Measurements from ENCODE around the gene RAMP3.

The RAMP3 gene

DNA sequence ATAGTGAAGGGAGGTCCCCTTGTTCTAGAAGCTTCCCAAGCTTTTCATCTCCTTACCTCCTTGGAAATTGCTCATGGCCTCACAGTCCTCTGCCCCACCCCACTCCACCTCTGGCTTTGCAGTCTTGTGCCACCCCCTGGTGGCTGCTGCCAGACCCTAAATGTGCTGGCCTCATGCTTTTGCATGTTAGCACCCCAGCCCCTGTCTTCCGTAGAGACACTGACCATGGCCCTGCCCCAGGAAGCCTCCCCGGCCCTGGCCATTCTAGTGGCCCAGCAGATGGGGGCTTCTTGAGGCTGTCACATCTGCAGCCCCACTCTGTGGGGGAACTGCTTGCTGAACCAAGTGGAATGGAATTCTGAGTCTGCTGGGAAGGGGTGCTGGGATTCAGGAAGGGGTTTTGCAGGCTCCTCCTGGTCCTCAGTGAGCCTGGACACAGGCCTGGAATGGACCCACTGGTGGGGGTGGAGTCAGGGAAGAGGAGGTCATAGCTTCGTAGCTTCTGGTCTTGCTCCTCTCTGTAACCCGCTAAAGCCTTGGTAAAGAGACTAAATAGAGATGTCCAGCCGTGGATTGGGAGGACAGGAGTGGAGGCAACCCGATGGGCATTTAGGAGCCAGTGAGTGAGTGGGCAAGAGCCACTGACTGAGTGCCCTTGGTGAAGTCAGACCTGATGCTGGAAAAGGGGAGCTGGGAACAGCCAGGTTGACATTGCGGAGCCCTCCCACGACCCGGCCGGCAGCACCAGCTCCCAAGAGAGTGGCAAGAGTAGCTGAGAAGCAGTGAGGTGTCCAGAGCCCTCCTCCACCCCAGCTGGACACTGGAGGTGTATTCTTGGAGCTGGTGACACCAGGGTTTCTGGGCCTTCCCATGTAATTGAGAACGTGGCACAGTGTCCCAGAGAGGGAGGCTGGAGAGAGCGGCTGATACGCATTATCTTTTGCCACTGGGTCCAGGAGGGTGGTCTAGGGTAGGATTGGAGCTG, 20.9 kb downstream of the RAMP3 start:
- FAIRE-seq (no peak), DNase-seq (ENCODE audit: insufficient read length, low spot score) (no peak)

DNA sequence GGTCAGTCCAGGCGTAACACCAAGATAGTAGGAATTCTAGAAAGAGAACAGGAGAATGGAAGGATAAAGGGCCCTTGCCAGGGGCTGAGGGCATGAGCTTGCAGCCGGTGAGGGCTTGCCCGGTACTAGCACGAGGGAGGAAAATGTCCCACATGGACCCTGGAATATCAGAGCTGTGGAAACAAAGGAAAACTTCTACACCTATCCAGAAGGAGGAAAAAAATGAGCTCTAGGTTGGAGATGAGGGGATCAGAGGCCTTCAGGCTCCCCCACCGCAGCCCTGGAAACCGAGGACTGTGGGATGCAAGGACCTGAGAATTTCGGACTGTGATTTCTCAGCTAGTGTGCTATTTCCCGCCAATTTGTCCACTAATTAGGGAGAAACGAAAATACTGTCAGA, 22.1 kb downstream of the RAMP3 start:
- no peak for DNase-seq (ENCODE audit: insufficient read length, low spot score)
- no peak for FAIRE-seq

DNA sequence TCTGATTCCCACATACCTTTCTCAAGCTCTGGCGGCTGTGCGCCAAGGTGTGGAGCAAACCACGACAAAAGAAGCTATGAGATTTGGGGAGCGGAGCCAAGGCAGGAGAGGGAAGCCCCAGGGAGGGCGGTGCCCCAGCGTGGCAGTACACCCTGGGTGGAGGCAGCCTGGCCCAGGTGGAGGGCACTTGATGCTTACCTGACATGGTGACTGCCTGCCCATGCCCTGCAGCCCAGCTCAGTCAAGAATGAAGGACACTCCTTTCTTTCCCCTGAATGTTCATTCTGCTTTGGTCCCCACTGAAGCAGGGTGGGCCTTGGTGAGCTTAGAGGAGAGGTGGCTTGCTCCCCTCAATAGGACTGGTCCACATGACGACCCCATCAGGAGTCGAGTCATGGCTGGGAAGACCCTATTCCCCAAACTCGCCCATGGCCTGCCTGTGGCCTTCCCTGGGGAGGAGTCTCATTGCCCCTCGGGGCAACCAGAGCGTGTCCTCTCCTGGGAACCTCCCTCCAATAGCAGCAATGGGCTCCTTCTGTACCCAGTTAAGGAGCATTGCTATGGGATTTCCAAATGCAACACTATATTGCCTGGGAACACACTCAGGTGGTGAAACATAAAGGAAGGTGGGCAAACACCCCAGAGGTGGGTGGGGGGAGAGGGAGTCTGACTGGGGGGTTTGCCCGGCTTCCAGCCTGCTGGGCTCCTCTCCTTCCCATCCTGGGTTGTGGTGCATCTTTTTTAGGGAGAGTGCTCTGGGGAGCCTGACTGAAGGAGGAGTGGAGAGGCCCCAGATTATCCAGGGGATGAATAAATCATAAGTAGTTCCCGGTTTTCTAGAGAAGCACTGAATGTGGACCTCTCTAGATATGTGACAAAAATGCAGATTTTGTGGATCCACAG, 22.7 kb downstream of the RAMP3 start:
- DNase-seq (ENCODE audit: insufficient read length, low spot score) (no peak), FAIRE-seq (no peak)

DNA sequence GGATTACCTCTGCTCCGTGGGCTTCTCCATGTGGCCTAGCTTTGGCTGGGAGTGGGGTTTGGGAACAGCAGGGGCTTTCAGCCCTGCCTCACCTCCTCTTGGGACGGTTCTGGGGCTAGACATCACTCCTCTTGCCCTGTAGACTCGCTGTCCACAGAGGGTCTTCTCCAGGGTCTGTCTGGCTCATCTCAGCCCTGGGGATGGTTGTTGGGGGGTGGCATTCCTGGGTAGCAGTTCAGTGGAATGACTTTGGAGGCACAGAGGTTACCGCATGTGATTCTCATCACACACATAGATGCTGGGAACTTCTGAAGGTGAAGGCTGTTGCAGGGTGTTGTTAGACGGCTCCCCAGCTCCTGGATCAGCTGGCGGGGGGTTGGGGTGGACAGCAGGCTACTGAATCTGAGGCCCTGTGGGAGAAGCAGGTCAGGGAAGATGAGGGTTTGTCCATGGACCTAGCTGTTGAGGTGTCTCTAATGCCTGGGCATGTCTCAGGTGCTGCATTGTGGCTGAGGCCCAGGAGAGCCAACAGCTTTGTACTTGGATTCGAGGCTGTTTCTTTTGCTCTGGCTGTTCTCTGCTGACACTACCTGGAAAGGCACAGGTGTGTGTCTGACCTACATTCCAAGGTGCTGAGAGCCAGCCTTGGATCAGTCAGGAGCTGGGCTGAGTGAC, 23.8 kb downstream of the RAMP3 start:
- FAIRE-seq, result no peak
- no peak for DNase-seq (ENCODE audit: insufficient read length, low spot score)

DNA sequence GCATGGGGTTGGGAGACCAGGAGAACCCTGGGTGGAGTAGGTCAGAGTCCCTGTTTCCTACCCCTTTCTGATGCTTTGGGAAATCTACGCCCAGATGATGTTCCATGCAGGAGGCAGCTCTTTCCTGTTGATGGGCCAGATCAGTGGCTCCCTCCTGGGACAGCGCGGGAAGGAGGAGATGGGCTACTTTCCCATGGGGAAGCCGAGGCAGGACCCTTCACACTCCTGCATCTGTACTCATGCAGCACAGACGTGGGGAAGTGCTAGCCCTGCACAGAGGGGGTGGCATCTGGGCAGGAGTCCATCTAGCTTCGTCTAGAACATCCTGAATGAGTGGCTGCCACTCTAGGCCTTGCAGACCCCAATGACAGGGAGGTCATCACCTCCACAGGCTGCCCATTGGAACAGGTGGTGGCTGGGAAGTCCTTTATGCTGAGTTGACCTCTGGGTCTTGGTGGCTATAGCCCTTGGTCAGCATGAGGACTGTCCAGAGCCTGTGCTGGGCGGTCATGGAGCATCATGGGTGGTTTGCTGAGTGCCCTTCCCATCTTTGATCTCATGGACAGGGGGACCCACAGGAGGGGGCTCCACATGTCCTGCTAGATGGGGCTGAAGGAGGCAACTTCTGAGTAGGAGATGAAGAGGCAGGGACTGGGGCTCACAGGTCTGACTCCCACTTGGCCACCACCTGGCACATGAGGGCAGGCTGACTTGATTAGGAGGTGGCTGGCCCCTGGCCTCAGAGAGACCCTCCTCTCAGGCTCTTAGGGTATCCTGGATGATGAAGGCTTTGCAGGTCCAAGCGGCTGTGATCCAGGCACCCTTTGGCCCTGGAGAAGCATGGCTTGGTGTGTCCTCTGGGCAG, 24.6 kb downstream of the RAMP3 start:
- DNase-seq (ENCODE audit: insufficient read length, low spot score) (no peak), FAIRE-seq (no peak)

DNA sequence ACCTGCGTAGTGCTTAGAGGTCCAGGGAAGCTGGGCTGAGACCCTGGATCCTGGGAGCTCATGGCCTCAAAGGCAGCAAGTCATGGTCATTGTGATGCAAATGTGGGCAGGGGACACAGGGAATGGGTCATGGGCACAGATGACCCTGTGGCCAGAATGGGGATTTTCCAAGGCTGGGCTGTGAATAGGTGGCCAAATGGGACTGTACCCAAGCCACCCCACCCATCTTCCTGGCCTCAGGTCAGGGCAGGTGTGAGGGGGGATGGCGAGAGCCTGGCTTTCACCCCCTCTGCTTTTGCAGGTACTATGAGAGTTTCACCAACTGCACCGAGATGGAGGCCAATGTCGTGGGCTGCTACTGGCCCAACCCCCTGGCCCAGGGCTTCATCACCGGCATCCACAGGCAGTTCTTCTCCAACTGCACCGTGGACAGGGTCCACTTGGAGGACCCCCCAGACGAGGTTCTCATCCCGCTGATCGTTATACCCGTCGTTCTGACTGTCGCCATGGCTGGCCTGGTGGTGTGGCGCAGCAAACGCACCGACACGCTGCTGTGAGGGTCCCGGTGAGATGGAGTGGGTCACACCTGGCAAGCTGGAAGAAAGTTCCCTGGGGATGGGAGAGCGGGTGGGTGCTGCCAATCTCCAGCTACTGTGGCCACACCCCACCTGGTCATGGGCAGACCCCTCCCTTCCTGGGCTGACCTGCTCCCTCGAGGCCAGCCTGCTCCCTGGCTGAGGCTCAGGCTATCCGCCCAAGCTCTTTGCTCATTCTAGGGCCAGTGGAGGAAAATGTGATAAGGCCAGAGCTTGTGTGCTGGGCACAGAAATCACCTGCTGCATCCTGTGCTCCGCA, 25.5 kb downstream of the RAMP3 start:
- DNase-seq (ENCODE audit: insufficient read length, low spot score), result no peak
- FAIRE-seq, result no peak

DNA sequence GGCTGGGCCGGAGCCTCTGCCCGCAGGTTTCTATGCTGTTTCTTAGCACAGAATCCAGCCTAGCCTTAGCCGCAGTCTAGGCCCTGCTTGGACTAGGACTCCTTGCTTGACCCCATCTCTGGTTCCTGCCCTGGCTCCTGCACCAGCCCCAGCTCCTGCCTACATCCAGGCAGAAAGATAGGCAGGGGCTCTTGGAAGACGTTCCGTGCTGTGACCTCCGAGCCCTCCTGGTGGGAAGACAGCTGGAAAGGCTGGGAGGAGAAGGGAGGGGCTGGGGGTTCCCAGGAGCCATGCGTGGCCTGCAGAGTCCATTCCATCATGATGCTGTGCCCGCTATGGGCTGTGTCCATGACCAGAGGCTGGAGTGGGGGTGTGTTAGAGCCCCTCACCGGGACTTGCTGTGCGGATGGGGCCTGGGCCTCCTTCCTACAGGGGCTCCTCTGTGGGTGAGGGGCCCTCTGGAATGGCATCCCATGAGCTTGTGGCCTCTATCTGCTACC, 26.2 kb downstream of the RAMP3 start:
- DNase-seq (ENCODE audit: insufficient read length, low spot score), result no peak
- no peak for FAIRE-seq

DNA sequence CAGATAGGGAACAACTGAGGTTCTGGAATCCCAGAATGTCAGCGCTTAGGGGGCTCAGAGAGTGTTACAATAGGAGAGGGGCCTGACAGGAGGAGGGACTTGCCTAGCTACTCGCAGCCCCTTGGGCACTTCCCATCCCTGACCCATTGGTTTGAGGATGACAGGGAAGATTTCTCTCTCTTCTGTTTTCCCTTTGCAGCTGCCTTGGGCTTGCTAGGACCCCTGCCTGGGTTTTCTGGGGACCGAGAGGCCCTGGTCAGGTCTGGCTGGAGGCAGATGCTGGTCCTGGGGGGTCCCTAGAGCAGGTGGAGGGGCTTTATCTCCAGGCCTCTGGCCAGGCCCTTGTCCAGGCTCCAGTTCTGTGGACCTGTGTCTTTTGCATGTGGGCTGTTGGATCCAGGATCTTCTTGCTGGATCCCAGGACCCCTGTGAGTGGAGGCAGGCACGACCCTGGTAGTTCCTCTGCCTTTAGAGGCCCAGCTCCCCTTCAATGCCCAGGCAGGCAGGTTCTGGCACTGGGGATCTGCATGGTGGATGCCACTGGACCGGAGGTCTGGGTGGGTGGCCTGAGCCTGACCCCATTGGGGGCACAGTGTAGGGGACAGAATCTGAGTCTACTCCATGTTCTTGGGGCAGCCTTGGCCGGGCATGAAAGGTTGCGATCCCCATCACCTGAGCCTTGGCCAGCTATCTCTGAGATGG, 26.9 kb downstream of the RAMP3 start:
- FAIRE-seq (no peak), DNase-seq (ENCODE audit: insufficient read length, low spot score) (no peak)

DNA sequence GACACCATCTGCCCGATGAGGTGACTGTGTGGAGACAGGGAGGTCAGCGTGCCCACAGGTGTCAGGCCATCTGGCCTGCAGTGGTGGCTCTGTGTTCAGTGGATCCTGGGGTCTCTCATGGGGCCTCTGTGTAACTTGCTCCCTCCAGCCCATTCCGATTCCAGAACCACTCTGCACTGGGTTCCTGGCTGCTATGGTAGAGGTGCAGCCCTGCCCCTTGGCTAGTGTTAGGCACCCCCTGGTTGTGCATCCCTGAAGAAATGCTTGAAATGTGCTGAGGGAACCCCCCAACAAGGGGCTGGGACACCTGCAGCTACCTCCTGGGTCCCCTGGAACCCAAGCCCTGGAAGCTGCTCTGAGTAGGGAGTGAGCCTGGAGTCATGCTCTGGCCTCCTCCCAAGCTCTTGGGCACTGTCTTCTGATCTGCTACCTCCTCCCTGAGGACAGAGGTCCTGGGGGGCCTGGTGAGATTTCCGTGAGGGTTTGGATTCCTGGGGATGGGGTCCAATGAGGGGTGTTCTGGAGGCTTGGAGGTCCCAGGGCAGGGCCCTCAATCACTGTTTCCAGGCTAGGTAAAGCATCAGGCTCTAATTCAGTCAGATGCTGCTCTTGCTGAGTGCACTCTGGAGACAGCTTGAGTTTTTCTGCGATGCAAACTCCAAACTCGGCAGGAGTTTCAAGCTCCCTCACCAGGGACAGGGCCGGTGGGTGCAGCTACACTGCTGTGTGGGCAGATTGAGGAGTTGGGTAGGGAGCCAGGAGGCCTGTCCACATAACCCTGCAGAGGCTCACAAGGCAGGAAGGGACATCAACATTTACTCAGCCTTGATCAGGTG, 27.7 kb downstream of the RAMP3 start:
- DNase-seq (ENCODE audit: insufficient read length, low spot score), result no peak

DNA sequence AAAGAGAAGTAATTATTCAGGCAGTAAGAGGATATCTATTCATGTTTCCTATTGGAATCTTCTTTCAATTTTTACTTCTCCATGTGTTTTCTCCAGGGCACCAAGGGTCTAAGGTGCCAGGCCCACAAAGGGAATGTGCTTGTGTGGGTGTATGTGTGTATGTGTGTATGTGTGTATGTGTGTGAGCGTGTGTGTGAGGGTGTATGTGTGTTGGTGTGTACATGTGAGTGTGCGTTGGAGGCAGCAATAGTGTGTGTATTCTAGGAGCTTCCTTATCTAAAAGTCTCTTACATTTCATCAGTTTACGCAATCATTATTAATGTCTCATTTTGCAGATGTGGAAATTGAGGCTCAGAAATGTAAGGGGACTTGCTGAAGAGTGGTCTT, 28.3 kb downstream of the RAMP3 start:
- no peak for FAIRE-seq
- DNase-seq (ENCODE audit: insufficient read length, low spot score), result no peak

More for the DNA sequence above, 27.7 kb downstream of the RAMP3 start:
- FAIRE-seq, result no peak

DNA sequence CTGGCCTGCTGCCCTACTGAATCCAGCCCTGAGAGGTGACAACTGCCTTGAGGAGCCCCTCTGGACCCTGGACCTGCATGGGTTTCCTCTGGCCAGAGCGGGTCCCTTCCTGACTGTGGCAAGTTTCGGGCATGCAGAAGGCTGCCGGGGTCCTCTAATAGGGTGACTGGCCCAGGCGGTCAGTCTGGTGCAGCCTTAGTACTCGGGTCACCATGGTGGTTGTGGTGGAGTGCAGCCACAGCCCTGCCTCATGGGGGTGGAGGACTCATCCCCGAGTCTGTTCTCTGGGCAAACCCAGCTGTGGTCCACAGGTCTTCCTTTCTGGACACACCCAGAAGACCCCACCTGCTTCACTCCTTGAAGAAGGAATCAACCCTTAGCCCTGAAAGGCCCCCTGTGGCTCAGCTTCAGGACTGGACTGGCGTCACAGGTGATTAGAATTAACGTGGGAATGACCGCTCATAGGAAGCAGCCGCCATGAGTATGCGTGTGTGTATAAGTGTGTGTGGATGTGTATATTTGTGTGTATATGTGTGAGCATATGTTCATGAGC, 28.7 kb downstream of the RAMP3 start:
- no peak for FAIRE-seq

DNA sequence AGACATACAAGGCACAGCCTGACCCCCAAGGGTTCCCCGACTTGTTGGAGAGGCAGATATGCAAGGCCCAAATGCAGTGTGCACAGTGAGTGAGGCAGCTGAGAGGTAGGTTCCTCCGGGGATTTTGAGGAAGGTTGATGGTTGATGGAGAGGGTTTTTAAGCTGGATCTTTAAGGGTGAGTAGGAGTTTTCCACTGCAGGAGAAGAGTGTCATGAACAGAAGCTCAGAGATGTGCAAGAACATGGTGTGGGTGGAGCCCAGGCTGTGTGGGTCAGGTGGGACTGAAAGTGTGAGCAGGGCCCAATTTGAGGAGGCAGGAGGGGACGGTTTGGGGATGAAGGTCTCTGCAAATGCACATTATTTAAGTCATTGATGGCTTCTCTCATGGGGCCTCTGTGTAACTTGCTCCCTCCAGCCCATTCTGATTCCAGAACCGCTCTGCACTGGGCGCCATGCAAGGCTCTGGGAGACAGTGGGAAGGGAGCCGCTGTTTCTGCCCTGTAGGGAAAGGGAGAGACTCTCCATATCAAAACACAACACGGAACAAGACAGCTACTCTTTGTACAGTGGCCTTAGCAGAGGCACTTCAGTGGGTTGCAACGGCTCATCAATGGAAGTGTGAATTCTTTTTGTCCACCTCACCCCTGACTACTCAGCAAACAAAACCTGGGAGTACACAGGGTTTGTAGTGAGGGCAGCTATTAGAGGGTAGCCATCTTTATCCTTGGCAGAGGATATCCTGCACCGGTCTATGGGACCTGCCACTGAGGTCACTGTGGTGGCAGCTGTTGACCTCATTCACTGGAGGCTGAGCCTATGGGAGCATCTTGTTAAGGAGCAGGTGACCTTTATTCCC, 29.7 kb downstream of the RAMP3 start:
- FAIRE-seq (no peak), DNase-seq (ENCODE audit: insufficient read length, low spot score) (no peak)

More for the DNA sequence above, 28.7 kb downstream of the RAMP3 start:
- DNase-seq (ENCODE audit: insufficient read length, low spot score), result no peak

DNA sequence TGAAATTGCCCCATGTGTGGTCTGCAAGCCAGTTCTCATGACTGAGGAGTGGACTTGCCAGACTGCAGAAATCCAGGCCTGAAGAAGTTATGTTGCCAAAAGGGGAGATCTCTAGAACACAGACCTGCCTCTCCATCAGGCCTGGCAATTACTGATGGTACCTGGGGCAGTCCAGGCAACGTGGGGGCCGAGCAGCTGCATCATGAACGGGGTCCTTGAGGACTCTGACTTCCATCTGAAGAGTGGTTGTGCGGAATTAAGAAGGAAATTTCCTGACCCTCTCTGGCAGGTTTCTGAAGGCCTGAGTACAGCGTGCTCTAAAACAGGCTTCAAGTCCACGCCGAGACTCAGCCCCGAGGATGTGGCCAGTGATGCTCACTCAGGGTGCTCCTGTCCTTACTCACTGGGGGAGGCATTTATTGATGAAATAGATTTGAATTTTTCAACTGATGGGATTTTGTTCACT, 30.4 kb downstream of the RAMP3 start:
- FAIRE-seq, result no peak
- no peak for DNase-seq (ENCODE audit: insufficient read length, low spot score)

DNA sequence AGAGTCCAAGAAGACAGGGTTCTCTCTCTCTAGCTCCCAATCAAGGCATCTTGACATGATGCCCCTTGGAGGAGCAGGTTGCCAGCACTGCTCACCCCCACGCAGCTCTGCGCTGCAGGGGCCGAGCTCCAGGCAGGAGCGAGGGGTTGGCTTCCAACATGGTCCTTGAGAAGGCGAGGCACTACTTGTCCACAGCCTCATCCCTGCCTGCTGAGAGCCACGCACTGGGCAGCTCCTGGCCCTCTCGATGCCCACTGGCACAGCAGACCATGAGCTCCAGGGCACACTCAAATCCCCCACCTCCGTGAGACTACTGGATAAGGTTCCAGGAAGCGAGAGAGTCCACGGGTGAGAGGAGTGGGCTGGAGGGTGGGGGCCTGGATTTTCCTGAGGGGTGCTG, 31.1 kb downstream of the RAMP3 start:
- FAIRE-seq, result no peak

DNA sequence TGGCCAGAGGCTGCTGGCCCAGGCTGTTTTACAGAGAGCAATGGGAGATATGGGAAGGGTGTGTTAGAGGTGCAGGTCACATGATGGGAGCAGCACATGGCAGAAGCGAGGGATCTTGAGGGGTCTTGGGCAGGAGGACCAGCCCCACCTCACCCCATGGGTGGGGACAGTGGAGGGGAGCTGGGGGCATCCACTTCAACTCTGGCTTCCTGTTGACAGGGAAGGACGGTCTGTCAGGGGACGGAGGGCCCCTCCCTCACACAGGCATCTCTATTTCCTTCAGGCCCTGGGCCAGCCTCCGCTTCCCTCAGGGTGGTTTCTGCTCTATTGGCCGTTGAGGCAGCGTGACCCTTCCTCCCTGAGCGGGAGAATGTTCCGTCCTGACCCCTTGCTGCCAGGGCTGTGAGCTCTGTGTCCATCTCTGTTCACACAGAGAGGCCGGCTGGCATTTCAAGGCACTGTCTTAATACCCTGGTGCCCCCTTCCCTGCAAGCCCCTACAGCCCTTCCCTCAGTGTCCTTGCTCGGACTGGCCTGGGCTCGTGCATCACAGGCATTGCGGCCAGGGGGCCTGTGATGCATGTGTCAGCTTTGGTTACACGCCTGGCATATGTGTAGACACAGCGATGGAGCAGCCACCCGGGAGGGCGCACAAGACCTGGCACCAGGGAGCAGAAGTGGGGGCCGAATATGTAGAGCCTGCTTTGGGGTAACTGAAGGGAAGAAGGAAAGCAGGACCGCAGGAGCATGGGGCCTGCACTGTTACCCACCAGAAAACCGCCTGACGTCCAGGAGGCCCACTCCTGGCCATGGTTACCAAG, 31.8 kb downstream of the RAMP3 start:
- no peak for DNase-seq (ENCODE audit: insufficient read length, low spot score)
- FAIRE-seq, result no peak

More for the DNA sequence above, 31.1 kb downstream of the RAMP3 start:
- no peak for DNase-seq (ENCODE audit: insufficient read length, low spot score)
